ENCODE data around the gene TMEM163.

TMEM163 gene

DNA sequence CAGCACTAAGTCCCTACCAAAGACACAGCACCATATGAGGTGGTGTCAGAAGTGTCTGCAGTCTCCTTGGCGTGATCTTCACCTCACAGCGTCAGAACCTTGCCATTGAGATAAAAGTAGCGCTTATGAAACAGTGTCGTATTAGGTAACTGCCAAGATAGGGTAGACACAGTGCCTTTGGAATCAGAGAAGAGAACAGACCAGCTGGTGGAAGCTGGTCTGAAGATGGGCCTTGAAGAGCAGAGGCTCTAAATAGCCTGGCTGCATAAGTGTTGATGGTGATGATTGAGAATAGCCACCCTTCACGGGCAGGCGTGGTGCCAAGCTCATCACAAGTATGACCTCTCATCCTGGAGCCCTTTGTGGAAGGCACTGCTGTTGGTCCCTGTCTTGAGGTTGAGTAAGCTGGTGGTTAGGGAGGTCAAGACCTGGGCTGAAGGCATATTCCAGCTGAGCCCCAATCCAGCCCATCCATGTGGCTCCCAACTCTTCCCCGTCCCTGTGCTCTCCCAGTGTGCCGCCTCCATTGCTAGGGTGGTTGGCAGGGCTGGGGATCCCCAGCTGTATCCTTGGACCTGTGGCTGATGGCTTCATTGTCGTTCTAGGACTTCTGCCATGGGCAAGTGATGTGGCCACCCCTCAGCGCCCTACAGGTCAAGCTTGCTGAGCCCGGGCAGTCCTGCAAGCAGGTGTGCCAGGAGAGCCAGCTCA lies 277.5 kb downstream of the TMEM163 start:
- Histone ChIP-seq H3K4me3 (no peak overlapping the region), H3K27ac (no peak overlapping the region)
- TF ChIP-seq, protein P1, sequence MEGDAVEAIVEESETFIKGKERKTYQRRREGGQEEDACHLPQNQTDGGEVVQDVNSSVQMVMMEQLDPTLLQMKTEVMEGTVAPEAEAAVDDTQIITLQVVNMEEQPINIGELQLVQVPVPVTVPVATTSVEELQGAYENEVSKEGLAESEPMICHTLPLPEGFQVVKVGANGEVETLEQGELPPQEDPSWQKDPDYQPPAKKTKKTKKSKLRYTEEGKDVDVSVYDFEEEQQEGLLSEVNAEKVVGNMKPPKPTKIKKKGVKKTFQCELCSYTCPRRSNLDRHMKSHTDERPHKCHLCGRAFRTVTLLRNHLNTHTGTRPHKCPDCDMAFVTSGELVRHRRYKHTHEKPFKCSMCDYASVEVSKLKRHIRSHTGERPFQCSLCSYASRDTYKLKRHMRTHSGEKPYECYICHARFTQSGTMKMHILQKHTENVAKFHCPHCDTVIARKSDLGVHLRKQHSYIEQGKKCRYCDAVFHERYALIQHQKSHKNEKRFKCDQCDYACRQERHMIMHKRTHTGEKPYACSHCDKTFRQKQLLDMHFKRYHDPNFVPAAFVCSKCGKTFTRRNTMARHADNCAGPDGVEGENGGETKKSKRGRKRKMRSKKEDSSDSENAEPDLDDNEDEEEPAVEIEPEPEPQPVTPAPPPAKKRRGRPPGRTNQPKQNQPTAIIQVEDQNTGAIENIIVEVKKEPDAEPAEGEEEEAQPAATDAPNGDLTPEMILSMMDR (IDR thresholded peaks at IDR 0.05): no peak
- DNase-seq (ENCODE audit: low spot score): no peak

DNA sequence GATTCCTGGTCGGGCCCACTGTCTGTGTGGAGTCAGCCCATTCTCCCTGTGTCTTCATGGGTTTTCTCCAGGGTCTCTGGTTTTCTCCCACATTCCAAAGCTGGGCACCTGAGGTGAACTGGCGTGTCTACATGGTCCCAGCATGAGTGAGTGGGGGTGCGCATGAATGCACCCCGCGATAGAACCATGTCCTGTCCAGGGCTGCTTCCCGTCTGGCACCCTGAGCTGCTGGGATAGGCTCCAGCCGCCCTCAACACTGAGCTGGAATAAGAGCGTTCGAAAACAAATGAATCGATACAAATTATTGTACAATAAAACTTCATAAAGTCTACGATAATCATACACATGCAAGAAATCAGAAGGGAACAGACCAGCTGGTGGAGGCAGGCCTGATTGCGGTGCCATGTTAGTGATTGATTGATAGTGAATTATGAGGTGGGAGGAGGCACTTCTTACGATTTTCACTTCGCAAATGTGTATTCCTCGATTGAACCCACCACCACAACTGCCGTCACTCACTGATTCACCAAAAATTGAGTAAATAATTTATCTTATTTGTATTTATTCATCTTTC lies 278.4 kb downstream of the TMEM163 start:
- Histone ChIP-seq H3K27ac (no peak overlapping the region), H3K4me3 (no peak overlapping the region)
- TF ChIP-seq, protein P1 (IDR thresholded peaks at IDR 0.05): no peak
- DNase-seq (ENCODE audit: low spot score): peak; percentile 46

DNA sequence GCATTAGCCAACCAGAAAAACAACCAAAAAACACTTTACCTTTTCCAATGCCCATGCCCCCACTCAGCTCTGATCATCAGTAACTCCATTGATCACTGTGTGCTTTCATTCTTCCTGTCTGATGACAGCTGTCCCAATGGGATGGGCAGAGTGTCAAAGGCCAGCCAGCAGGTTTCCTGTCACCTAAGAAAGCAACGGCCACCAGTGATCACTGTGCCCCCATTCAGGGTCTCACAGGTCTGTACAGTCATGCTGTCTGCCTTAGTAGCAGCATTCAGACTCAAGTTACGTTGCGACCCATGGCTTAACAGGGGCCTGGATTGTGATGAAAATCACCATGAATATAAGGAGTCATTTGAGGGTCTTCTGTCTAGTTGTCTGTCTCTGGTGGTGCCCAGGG lies 280.4 kb downstream of the TMEM163 start:
- DNase-seq (ENCODE audit: low spot score): no peak
- H3K27ac ChIP-seq: no peak overlapping the region
- TF ChIP-seq, protein P1 (IDR thresholded peaks at IDR 0.05): no peak

DNA sequence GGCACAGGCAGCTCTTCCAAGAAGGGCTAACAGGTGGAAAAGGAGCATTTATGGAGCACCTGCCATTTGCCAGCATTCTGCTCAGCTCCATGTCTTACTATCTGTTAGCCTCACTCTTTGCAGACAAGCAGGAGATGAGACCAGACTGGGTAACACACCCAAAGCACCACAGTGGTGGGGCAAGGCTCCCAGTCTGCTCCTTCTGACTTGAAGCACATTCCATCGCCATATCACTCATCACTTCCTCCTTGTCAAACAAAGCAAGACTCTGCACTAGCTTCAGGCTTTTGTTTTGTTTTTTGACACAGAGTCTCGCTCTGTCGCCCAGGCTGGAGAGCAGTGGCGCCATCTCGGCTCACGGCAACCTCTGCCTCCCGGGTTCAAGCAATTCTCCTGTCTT lies 282.1 kb downstream of the TMEM163 start:
- TF ChIP-seq, protein P1 (IDR thresholded peaks at IDR 0.05): no peak
- no peak overlapping the region for H3K27ac ChIP-seq
- no peak overlapping the region for H3K4me3 ChIP-seq
- DNase-seq (ENCODE audit: low spot score): no peak

More for the DNA sequence above, 280.4 kb downstream of the TMEM163 start:
- no peak overlapping the region for H3K4me3 ChIP-seq

DNA sequence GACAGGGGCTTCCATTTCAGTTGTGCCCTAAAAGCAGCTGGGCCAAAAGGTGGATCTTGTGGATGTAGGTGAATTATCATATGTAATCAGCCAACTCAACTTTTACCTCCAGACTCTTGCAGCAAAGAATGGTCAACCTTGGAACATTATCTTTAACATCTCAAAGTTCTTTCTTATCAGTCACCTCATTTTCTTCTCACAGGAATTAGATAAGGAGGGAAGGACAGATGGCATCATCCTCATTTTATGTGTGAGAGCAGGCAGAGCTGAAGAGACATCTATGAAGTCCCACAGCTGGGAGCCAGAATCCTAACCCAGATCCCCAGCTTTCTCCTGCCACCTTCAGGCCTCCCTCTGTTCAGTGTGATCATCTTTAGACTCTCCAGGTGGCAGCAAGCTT lies 282.9 kb downstream of the TMEM163 start:
- DNase-seq (ENCODE audit: low spot score): no peak
- Histone ChIP-seq H3K27ac (no peak overlapping the region), H3K4me3 (no peak overlapping the region)
- TF ChIP-seq, protein P1 (IDR thresholded peaks at IDR 0.05): no peak

DNA sequence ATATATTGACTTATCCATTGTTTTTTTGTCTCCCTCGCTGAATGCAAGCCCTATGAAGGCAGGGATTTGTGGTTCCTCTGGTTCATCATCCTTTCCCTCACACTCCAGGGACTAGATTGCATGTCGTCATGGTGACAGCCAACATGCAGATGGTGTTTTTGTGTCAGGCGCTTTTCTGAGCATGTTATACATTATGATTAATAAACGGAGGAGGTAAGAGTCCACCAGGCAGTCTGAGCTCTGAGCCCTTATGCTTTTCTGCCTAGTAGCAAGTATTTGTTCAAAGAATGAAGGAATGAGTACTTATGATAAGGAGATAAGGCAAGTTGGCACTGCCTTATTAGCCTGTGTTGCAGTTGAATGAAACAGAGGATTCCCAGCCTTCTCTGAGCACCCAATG lies 283.3 kb downstream of the TMEM163 start:
- TF ChIP-seq, protein P1 (IDR thresholded peaks at IDR 0.05): no peak
- no peak overlapping the region for H3K27ac ChIP-seq
- no peak overlapping the region for H3K4me3 ChIP-seq
- no peak for DNase-seq (ENCODE audit: low spot score)

DNA sequence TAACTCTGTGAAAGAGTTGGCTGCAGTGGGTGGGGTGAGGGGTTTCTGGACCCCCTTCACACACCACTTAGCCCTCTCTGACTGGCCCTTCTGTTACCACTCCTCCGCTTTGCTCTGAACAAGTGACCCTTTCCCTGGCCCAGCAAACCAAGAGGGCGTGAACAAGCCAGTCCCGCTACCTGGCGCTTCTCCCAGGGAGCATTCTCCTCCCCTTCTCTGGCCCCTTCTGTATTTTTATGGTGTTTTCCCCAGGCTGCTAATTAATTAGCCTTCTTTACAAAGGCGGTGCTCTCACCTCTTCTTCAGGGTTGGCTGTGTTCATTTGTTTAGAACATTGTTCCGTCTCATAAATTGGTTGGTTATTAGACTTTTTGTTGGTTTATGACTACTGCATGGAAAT lies 284.8 kb downstream of the TMEM163 start:
- TF ChIP-seq, protein P1 (IDR thresholded peaks at IDR 0.05): no peak
- no peak overlapping the region for H3K4me3 ChIP-seq
- H3K27ac ChIP-seq: no peak overlapping the region
- no peak for DNase-seq (ENCODE audit: low spot score)
